CD4-positive, alpha-beta T cell treated with Interleukin-17A for 4 hours (primary cell): ENCODE data around the gene SIX6.
"Not testable (repeated sequence)": the region's sequence is repeated elsewhere in the genome, so short reads cannot be mapped to it uniquely, and the experiment has no call there.

Experiments
- DNase-seq: peaks from one replicate; pipeline ENCODE4 v3.0.0-alpha.2; 2020; ENCODE audit warnings: mixed read lengths

The SIX6 gene

GRCh38 chr14:60508707-60509437 lies at the start of gene SIX6:
Gene SIX6, plus strand, starts transcription at chr14:60509146. Its CDS starts 253 bp downstream, at chr14:60509399.
- no peak for DNase-seq

- not testable (repeated sequence) for DNase-seq
Measured at GRCh38 chr14:60480248-60480647, 28.7 kb upstream of the SIX6 start.

- no peak for DNase-seq
Measured at GRCh38 chr14:60482743-60483142, 26.2 kb upstream of the SIX6 start.

GRCh38 chr14:60485057-60485597 lies 23.8 kb upstream of the SIX6 start:
- DNase-seq, result no peak

GRCh38 chr14:60485598-60486251 lies 23.2 kb upstream of the SIX6 start, which contains the start of gene C14orf39:
Gene C14orf39, minus strand, starts transcription at chr14:60486063. Its CDS starts 985 bp downstream, at chr14:60485078.
- DNase-seq, result no peak

GRCh38 chr14:60487211-60487610 lies 21.7 kb upstream of the SIX6 start:
- DNase-seq, result no peak

- no peak for DNase-seq
Measured at GRCh38 chr14:60488175-60488574, 20.8 kb upstream of the SIX6 start.

- DNase-seq, result no peak
Measured at GRCh38 chr14:60490270-60490669, 18.7 kb upstream of the SIX6 start.

GRCh38 chr14:60495946-60496345 lies 13.0 kb upstream of the SIX6 start:
- no peak for DNase-seq

GRCh38 chr14:60502541-60502940 lies 6.4 kb upstream of the SIX6 start:
- no peak for DNase-seq

- DNase-seq, result no peak
Measured at GRCh38 chr14:60505448-60505847, 3.5 kb upstream of the SIX6 start.

- no peak for DNase-seq
Measured at GRCh38 chr14:60506010-60506409, 2.9 kb upstream of the SIX6 start.

GRCh38 chr14:60506462-60506984 lies 2.4 kb upstream of the SIX6 start:
- no peak for DNase-seq

GRCh38 chr14:60506985-60507829 lies 1.7 kb upstream of the SIX6 start:
- no peak for DNase-seq

- no peak for DNase-seq
Measured at GRCh38 chr14:60508363-60508706, 611 bp upstream of the SIX6 start.

GRCh38 chr14:60509438-60510253 lies 700 bp downstream of the SIX6 start:
- no peak for DNase-seq

GRCh38 chr14:60510254-60510950 lies 1.5 kb downstream of the SIX6 start:
- no peak for DNase-seq

GRCh38 chr14:60510951-60511599 lies 2.1 kb downstream of the SIX6 start:
- DNase-seq, result no peak

- DNase-seq, result no peak
Measured at GRCh38 chr14:60512126-60512525, 3.2 kb downstream of the SIX6 start.

GRCh38 chr14:60512973-60513571 lies 4.1 kb downstream of the SIX6 start:
- no peak for DNase-seq

- DNase-seq, result no peak
Measured at GRCh38 chr14:60514378-60514740, 5.4 kb downstream of the SIX6 start.
